ENCODE data around the gene PIK3CG. TPM values are rescaled to one million over a fixed set of nuclear protein-coding genes. Genes with fewer than 3 reads are reported as not detected.
"Not testable (repeated sequence)": the region's sequence is repeated elsewhere in the genome, so short reads cannot be mapped to it uniquely, and the experiment has no call there.

The PIK3CG gene
- total and polyA plus RNA-seq, 2 donors (not counting 1 experiment from before 2014, with no cell fraction given) = 0.09 TPM; not detected in 1

GRCh38 chr7:106926892-106927291 is 61.8 kb downstream of the PIK3CG start:
- H3K4me1 ChIP-seq (ENCODE audit: control insufficient read depth, extremely low read depth, insufficient read depth, low read length) = no peaks in the 10 kb centered on the region
- no peak overlapping the region for H3K4me2 ChIP-seq (ENCODE audit: extremely low read depth, insufficient read depth, low read length)
- no peaks in the 10 kb centered on the region for H3K9me3 ChIP-seq (ENCODE audit: control insufficient read depth, insufficient read depth, low read depth, low read length)
- no peaks in the 10 kb centered on the region for H3K36me3 ChIP-seq (ENCODE audit: control insufficient read depth, insufficient read depth, low read length)
- no peaks in the 10 kb centered on the region for H4K20me1 ChIP-seq (ENCODE audit: control insufficient read depth, extremely low read depth, insufficient read depth, low read length)
- no peak overlapping the region for H2AFZ ChIP-seq (ENCODE audit: low read length)
- H3K4me3 ChIP-seq (replicated peaks in 1 of 4; ENCODE audit: control extremely low read depth in 1 of 4, insufficient read depth in 1 of 4, low read depth in 3 of 4, low read length in 4 of 4) = no peak overlapping the region
- no peaks in the 10 kb centered on the region for H3K27me3 ChIP-seq (ENCODE audit: control insufficient read depth, insufficient read depth, low read length)
- no peak for DNase-seq (ENCODE audit: low read depth in 2 of 2)
- no peak overlapping the region for H3K27ac ChIP-seq (ENCODE audit: insufficient read depth, low read length)
- H3K79me2 ChIP-seq (ENCODE audit: control insufficient read depth, insufficient read depth, low read length) = no peaks in the 10 kb centered on the region
- H3K9ac ChIP-seq (ENCODE audit: insufficient read depth, low read length) = no peak overlapping the region
- TF ChIP-seq CTCF (conservative IDR thresholded peaks at IDR 0.05 in 1 of 2, IDR thresholded peaks at IDR 0.05 in 1 of 2; ENCODE audit: low read depth in 1 of 2, low read length in 2 of 2) (no peak), EZH2 (IDR thresholded peaks at IDR 0.05; ENCODE audit: low read length, missing control alignments) (no peak)

- no peaks in the 10 kb centered on the region for H3K27me3 ChIP-seq (ENCODE audit: control insufficient read depth, insufficient read depth, low read length)
- no peak overlapping the region for H2AFZ ChIP-seq (ENCODE audit: low read length)
- no peak overlapping the region for H3K4me3 ChIP-seq (replicated peaks in 1 of 4; ENCODE audit: control extremely low read depth in 1 of 4, insufficient read depth in 1 of 4, low read depth in 3 of 4, low read length in 4 of 4)
- no peak overlapping the region for H3K4me2 ChIP-seq (ENCODE audit: extremely low read depth, insufficient read depth, low read length)
- H3K27ac ChIP-seq (ENCODE audit: insufficient read depth, low read length) = no peak overlapping the region
- no peaks in the 10 kb centered on the region for H4K20me1 ChIP-seq (ENCODE audit: control insufficient read depth, extremely low read depth, insufficient read depth, low read length)
- TF ChIP-seq EZH2 (IDR thresholded peaks at IDR 0.05; ENCODE audit: low read length, missing control alignments) (no peak), CTCF (conservative IDR thresholded peaks at IDR 0.05 in 1 of 2, IDR thresholded peaks at IDR 0.05 in 1 of 2; ENCODE audit: low read depth in 1 of 2, low read length in 2 of 2) (no peak)
- H3K79me2 ChIP-seq (ENCODE audit: control insufficient read depth, insufficient read depth, low read length) = no peaks in the 10 kb centered on the region
- no peak overlapping the region for H3K9ac ChIP-seq (ENCODE audit: insufficient read depth, low read length)
- DNase-seq (ENCODE audit: low read depth in 2 of 2) = no peak
- no peaks in the 10 kb centered on the region for H3K4me1 ChIP-seq (ENCODE audit: control insufficient read depth, extremely low read depth, insufficient read depth, low read length)
- H3K36me3 ChIP-seq (ENCODE audit: control insufficient read depth, insufficient read depth, low read length) = no peaks in the 10 kb centered on the region
- H3K9me3 ChIP-seq (ENCODE audit: control insufficient read depth, insufficient read depth, low read depth, low read length) = no peaks in the 10 kb centered on the region
These were observed 62.5 kb downstream of the PIK3CG start for GRCh38 chr7:106927536-106927935.

GRCh38 chr7:106929616-106930015 is 64.5 kb downstream of the PIK3CG start:
- not testable (repeated sequence) for H3K4me3 ChIP-seq (replicated peaks in 1 of 4; ENCODE audit: control extremely low read depth in 1 of 4, insufficient read depth in 1 of 4, low read depth in 3 of 4, low read length in 4 of 4); H4K20me1 ChIP-seq (ENCODE audit: control insufficient read depth, extremely low read depth, insufficient read depth, low read length); H3K9me3 ChIP-seq (ENCODE audit: control insufficient read depth, insufficient read depth, low read depth, low read length); H3K79me2 ChIP-seq (ENCODE audit: control insufficient read depth, insufficient read depth, low read length); H3K9ac ChIP-seq (ENCODE audit: insufficient read depth, low read length); DNase-seq (ENCODE audit: low read depth in 2 of 2); H2AFZ ChIP-seq (ENCODE audit: low read length); H3K27ac ChIP-seq (ENCODE audit: insufficient read depth, low read length); H3K4me2 ChIP-seq (ENCODE audit: extremely low read depth, insufficient read depth, low read length); H3K36me3 ChIP-seq (ENCODE audit: control insufficient read depth, insufficient read depth, low read length); H3K4me1 ChIP-seq (ENCODE audit: control insufficient read depth, extremely low read depth, insufficient read depth, low read length); H3K27me3 ChIP-seq (ENCODE audit: control insufficient read depth, insufficient read depth, low read length)

Measured in fibroblast of lung (primary cell).